HG03342 (cell line): ENCODE data around the gene LDLRAD4.
A peak's percentile ranks its signal among the peaks of the same experiment; 100 is the strongest.

Source experiments
- ATAC-seq: cut with Tn5 transposase; IDR thresholded peaks from one replicate; pipeline ENCODE4 v1.9.1; 2021; ENCODE audit warnings: mild to moderate bottlenecking, moderate library complexity; ENCODE audit not compliant: unreplicated experiment

LDLRAD4 gene

DNA sequence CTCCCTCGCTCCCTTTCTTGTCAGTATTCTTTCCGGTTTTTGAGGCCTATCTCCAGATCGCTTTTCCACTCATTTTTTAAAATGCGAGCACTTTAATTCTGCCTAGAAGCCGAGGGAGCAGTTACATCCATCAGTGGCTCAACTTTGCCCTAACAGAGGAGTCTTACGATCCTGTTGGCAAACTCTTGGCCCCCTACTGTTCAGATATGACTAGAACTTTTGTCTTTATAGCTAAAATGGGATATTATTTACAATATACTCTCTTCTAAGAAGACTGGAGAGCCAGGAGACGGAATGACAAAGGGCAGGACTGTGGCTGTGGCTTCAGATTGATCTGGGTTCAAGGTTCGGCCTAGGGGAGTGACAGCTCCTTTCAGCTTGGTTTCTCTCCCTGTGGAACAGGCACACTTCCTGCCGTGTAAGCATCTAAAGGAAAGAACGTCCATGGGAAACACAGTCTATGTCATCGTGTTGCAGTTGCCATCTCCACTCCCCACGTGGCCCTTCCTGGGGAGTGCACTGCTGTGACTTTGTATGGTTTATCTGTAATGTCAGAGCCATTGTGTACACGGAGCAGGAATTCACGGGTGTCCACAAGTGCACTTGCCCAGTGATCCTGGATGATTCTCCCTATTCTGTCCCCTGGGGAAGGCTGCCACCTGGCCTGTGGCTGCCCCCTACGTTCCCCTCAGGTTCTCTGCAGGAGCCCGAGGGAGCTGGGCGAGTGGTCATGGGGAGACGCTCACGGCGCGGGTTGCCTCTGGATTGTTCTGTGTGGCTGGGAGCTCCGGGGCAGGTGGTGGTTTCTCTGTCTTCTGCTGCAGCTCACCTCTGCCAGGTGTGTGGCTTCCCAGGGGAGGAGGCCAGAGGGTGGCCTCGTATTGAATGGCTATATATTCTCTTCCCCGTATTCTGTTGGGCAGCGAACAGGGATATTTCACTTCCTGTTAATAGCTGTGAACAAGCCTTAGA, 222.0 kb downstream of the LDLRAD4 start:
- ATAC-seq = no peak

- no peak for ATAC-seq
Observed at GRCh38 chr18:13441736-13442135, 223.2 kb downstream of the LDLRAD4 start.

DNA sequence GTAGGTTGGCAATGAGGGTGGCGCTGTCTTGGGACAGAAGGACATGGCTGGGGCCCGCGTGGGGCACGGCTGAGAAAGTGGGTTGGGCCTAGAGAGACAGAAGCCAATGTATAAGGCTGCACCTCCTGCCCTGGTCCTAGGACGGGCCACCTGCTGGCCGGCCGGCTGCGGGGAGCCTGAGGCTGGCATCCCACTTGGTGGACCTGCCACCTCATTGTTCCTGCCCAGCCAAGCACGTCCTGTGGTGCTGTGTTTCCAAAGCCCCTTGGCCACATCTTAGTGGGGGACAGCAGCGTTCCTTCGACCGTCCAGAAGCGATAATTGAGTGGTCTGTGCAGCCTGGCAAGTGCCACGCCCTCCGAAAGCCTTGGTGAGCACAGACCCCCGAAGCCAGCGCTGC, 223.9 kb downstream of the LDLRAD4 start:
- no peak for ATAC-seq

GRCh38 chr18:13443552-13443951, 225.0 kb downstream of the LDLRAD4 start:
- ATAC-seq = no peak

DNA sequence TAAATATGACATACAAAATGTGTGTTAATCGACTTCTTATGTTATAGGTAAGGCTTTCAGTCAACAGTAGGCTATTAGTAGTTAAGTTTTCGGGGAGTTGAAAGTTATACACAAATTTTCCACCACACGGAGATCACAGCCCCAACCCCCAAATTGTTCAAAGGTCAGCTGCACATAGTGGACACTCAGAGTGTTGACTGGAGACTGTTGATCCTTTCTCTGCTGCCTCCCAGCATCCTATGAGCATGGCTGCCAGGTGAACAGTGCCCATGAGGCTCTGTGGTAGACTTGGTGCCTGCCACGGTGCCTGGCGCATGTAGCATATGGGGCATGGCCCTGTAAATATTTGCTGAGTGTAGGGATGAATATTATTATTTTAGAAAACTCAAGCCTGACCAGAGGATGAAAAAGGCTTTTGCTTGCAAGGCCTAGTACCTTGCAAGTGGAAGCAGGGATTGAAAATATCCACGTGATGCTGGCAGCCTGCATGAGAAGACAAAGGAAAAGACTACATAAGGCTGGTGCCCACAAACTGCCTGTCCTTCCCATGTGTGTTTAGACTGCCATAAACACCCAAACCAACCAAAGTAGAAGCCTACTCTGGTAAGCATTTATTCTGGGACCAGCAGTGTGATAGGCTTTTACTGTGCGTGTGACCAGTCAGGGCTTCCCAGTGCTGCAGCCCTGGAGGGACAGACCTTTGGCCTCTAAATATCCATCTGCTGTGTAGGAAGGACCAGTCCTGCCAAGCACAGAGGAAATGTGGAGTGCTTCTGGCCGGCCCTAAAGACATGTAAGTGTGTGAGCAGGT, 226.1 kb downstream of the LDLRAD4 start:
- ATAC-seq = no peak

DNA sequence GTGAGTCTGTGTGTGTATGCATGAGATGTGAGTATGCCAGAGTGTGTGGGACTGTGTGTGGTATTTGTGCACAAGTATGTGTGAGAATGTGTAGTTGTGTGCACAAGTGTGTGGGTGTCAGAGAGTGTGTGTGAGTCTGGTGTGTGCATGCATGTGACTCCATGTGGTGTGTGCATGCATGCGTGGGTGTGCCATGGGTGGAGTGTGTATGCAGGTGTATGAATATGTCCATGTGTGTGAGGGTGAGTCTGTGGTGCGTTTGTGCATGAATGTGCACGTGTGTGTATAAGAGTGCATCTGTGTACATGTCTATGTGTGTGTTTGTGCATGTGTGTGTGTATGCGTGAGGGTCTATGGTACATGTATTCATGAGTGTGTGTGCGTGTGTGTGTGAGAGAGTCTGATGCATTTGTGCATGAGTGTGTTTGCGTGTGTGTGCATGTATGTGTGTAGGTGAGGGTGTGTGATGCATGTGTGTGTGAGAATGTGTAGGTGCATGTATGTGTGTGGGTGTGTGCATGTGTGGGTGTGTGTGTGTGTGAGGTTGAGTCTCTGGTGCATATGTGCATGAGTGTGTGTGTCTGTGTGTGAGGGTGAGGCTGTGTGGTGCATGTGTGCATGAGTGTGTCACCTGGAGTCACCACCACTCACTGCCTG, 226.8 kb downstream of the LDLRAD4 start:
- no peak for ATAC-seq

DNA sequence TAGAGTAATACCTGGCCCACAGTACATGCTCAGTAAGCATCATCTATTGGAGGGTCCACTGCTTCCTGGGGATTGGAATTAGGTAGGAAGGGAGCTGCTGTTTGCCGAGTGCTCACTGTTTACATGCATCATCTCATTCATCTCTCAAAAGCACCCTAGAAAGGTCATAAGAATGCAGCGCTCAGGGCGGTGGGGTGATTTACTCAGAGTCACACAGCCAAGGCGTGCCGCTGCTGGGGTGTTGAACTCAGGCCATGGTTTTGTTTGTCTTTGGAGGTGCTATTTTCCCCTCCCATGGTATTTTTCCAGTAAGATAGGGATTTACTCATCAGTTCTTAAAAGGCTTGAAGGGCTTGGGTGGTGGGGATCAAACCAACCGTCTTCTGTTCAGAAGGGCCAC, 227.5 kb downstream of the LDLRAD4 start:
- ATAC-seq = no peak

DNA sequence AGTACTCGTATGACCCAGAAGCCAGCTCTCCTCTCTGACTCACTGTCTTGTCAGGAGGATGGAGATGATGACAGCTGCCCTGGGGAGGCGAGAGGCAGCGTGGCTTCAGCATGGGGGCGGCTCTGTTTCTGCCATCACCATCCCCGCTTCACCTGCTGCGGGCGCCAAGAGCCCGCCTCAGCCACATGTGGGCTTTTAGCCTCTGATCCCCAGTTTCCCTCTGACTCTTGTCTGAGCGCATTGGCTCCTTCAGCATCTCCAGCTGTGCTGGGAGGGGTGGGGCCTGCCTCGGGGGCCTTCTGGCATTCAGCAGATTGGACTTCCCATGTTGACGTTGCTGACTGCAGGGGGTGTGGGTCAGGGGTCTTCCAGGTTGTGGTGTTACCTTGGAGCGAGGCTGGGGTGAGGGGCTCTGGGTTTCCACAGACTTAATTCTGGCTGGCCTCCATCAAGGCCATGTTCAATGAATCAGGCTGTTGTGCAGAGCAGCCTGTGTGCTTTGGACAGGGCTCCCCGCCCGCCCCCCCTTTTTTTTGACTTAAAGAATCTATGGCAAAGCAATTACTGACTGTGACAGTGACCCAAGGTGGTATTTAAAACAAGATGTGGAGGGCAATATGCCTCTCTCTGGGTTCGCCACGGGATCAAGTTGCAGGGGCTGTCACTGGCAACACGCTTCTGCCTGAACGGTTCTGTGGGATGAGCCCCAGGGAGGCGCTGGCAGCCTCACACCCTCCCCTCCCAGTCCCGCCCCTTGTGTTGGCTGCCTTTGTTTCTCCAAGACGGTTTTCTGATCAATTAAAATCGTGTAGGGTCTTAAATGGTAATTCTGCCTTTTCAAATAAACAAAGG, 228.3 kb downstream of the LDLRAD4 start:
- no peak for ATAC-seq

DNA sequence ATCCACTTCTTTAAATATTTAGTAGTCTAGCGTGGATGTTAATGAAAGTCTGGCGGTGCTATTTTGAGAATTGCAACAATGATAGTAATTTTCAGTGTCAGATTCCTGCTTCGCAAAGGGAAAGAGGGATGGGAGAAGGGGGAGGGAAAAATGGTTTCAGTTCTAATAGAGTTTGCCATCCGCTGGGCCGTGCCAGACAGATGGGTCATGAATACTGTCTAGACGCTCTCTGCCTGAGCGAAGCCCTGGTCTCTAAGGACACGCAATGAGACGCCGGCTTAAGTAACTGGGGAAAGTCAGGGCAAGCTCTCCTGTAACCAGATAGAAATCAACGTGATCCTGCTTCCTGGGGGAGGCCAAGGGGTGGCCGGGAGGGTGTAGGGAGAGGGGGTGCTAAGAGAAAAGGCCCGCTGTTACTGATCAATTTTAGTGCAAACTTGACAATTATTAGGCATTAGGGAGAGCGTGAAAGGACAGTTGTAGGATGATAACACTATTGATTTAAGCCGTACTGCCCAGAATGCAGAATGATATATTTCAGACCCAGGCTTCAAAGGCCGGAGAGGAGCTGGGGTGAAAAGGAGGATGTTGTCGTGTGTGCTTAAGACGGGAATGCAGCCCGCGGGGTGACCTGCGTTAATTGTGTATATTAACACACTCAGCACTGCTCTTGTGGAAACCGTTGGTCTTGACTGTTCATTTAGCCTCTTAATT, 229.2 kb downstream of the LDLRAD4 start:
- no peak for ATAC-seq

- ATAC-seq = no peak
Observed at GRCh38 chr18:13448335-13448795, 229.8 kb downstream of the LDLRAD4 start.

GRCh38 chr18:13449651-13450050, 231.1 kb downstream of the LDLRAD4 start:
- ATAC-seq = no peak

DNA sequence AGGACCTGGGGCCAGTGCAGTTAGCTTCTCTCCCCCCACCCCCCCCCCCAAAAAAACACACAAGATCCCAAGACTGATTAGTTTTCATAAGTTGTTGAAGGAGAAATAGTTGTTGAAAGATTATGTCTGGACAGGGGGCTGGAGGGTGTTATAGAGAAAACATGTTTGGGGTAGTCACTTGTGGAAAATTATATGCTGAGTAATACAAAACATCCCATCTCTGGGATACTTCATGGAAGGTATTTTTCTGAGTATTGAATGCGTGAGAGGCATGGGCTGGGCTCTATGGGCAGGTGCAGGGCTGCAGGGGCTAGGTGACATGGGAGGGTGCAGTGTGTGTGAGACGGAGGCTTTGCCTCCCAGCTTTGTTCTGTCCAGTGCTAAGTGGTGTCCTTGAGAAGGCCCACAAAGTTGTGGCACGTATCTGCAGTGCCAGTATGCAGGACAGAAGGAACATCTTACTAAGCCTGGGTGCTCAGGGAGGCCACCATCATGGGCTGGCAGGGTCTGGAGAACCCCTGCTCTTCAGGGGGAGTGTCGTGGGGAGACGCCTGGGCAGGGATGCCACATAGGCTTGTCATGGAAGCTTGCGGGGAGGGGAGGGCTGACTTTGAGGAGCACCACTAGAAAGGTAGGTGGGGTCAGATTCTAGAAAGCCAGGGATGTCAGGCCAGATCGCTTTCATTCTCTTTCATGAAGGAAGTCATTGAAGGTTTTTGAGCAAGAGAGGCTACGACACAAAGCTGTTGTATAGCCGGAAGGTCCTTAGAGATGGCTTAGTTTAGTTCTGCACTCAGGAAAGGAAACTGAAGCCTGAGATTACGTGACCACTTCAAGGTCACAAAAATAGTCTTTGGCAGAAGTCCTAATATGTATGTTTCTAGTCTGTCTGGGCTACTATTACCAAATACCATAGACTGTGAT, 232.0 kb downstream of the LDLRAD4 start:
- ATAC-seq = peak; percentile 75

DNA sequence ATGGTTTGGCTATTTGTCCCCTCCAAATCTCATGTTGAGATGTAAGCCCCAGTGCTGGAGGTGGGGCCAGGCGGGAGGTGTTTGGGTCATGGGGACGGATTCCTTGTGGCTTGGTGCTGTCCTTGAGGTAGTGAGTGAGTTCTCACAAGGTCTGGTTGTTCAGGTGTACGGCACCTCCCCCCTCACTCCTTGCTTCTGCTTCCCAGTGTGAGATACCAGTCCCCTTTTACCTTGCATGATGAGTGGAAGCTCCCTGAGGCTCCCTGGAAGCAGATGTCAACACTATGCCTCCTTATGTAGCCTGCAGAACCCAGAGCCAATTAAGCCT, 232.6 kb downstream of the LDLRAD4 start:
- peak; percentile 16 for ATAC-seq

GRCh38 chr18:13451661-13452387, 233.3 kb downstream of the LDLRAD4 start:
- no peak for ATAC-seq

- no peak for ATAC-seq
Observed at GRCh38 chr18:13452388-13452811, 233.8 kb downstream of the LDLRAD4 start.

DNA sequence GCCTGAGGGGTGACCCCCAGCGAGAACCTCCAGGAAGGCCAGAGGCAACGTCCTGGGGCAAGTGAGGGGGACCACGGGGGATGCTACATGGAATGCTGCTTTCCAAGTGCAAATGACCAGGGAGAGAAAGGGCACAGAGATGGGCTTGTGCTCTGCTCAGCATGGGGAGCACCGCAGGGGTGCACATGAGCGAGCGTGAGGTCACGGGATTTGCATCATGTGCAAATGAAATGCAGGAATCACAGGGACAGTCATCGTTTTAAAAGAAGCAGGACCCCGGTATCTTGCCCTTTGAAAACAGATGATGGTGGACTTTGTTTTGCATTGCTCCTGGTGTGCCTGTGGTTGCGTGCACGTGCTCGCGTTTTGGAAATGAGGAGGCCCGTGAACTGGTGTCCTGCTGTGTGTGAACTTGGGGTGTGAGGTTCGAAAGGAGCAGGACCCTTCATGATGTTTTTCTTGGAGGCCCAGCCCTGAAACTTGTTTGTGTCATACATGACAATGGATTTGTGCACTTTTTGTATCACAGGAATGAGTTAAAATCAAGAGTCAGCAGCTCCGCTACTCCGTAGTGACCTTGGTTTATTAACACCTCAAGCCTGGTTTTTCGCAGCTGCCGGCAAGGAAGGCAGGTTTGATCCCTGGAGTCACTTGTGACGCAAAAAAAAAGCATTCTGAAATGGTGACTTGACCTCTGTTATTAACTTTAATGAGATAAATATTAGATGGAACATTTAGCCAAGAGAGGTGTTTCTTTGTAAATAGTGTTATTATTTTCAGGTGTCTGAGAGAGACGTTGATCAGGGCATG, 234.5 kb downstream of the LDLRAD4 start:
- no peak for ATAC-seq

DNA sequence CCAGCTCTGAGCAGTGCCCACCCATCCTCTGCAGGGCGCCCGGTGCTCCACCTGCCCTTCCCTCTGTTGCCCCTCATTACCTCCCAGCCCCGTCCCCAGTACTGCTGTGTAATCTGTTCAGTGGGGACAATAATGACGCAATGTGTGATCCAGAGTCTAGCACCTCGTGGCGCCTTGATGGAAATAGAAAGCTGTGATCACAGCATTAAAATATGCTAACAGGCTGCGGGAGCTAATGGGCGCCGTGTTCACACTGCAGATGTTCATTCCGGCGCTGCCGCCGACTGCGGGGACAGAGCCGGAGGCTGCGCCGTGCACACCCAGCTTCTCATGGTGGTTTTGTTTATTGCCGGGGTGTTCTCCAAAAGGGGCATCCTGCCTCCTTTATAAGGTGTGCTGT, 235.2 kb downstream of the LDLRAD4 start:
- no peak for ATAC-seq
